ENCODE measurements around the gene GINS1.
"Not testable (repeated sequence)": the region's sequence is repeated elsewhere in the genome, so short reads cannot be mapped to it uniquely, and the experiment has no call there.

The GINS1 gene

DNA sequence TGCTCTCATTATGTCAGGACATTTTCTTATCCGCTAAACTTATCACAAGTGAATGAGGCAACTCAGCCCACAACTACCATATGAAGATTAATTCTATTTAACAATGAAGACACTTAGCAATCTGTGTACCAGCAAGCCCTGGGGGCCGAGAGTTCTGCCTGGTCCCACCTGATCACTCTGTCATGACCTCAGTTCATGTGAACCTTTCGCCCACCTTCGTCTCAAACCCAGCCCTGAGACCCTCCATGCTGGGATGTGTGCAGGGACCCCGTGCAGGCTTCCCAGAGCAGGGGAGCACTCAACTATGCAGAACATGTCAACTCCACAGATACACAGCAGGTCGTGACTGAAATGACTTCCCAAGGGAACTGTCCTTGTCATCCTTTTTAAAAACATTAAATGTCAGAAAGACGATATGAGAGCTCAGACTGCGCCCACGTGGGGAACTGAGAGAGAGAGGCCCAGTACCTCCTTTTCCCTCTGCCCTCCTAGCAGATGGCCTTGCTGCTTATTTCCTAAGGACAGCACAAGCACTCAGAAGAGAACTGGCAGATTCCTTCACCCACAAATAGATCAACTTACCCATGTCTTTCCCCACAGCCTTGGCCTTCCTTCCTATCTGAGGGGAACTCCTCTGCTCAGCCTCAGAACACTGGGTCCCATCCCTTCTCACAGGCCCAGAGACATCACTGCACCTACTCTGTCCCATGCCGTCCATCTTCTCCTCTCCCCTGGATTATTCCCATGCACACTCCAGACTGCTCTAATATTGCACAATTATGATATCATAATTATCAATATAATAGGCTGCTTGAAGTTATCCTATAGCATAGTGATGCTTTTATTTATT is 28.4 kb upstream of the GINS1 start:
- Mint-ChIP-seq H3K9me3 (no peaks in the 10 kb centered on the region), H3K27ac (peak overlapping the region; percentile 32), H3K4me3 (no peak overlapping the region), H3K36me3 (no peaks in the 10 kb centered on the region), H3K4me1 (peaks cover 55% of the 10 kb centered on the region)
- DNase-seq (ENCODE audit: low spot score in 2 of 2) (no peak), ATAC-seq (no peak)

DNA sequence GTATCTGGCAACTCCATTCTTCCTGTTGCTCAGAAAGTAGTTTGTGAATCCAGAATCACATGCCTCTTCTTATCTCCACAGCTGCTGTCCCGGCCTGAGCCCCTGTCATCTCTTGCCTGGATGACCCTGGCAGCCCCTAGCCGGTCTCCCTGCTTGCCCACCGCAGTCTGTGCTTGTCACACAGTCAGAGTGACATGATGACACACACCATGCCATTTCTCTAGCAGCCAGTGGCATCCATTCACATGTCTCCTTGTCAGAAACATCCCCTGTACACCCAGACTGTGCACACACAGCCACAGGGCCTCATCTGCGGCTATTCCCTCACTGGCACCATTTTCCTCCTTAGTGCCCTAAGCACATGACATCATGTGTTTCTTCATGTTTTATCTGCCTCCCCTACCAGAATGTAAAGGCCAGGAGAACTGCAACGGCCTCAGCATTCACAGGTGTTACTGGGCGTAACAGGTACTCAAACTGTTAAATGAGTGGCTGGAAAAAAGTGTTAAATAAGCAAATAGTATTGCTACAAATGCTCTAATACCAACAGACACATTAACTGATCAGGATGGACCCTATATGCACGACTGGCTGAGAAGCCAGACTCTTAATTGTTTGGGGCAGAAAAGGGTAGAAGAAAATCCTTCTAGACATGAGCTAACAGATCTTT is 26.4 kb upstream of the GINS1 start:
- no peak overlapping the region for H3K4me3 Mint-ChIP-seq
- peaks cover 7% of the 10 kb centered on the region for H3K36me3 Mint-ChIP-seq
- no peak for ATAC-seq
- H3K9me3 Mint-ChIP-seq = no peaks in the 10 kb centered on the region
- no peak overlapping the region for H3K27ac Mint-ChIP-seq
- H3K4me1 Mint-ChIP-seq = peaks cover 38% of the 10 kb centered on the region
- DNase-seq (ENCODE audit: low spot score in 2 of 2) = no peak

DNA sequence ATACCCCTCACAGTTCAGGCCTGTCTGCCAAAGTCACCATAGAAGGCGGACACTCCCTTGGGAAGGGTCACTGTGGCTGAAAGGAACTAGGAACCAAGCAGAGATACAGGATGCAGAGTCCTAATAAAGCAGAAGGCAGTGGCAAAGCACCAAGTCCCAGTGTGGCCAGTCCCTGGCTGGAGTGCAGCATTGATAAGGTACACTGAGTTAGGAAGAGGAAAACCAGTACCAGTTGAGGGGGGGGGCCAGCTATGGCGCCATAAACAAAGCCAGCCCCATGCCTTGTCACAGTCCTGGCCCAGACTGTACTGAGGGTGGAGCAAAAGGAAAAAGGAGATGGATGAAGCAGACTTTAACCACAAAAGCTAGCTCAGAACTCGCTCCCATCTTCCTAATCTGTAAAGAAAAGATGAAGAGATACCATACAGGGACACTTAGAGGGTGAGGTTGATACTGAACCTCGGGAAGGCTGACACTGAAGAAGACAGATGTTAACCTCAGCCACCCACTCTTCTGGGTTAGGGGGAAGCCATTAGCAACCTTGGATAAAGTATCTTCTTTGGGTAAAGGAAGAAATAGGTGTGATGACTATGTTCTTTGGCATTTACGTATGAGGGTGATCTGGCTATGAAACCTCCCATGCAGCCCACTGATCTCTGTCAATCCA is 24.6 kb upstream of the GINS1 start:
- no peak overlapping the region for H3K27ac Mint-ChIP-seq
- H3K4me3 Mint-ChIP-seq = no peak overlapping the region
- H3K9me3 Mint-ChIP-seq = no peaks in the 10 kb centered on the region
- no peak for ATAC-seq
- DNase-seq (ENCODE audit: low spot score in 2 of 2) = no peak
- H3K36me3 Mint-ChIP-seq = peaks cover 7% of the 10 kb centered on the region
- H3K4me1 Mint-ChIP-seq = peaks cover 38% of the 10 kb centered on the region

DNA sequence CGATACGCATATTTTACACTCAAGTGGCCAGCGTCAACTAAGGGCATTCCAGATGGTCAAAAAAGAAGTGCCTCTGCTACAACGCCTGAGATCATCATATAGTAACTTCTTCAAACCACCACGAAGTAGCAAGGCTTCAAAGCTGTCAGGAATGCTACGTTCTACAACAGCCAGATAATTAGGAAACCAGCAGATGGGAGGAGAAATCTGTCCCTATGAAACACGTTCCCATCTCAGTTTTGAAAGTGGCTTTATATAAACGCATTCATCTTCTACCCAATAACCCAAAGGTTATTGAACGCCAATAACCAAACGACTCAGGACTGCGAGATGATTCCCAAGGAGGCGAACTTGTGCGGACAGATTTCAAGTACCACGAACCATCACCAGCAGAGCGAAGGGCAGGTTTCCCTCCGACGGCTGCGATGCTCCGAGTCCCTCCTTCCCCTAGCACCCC is 18.0 kb upstream of the GINS1 start:
- ATAC-seq (no peak), DNase-seq (ENCODE audit: low spot score in 2 of 2) (no peak)
- H3K36me3 Mint-ChIP-seq = peaks cover 18% of the 10 kb centered on the region
- H3K9me3 Mint-ChIP-seq = no peaks in the 10 kb centered on the region
- H3K4me3 Mint-ChIP-seq = peak overlapping the region; percentile 79
- H3K27ac Mint-ChIP-seq = no peak overlapping the region
- peaks cover 13% of the 10 kb centered on the region for H3K4me1 Mint-ChIP-seq

DNA sequence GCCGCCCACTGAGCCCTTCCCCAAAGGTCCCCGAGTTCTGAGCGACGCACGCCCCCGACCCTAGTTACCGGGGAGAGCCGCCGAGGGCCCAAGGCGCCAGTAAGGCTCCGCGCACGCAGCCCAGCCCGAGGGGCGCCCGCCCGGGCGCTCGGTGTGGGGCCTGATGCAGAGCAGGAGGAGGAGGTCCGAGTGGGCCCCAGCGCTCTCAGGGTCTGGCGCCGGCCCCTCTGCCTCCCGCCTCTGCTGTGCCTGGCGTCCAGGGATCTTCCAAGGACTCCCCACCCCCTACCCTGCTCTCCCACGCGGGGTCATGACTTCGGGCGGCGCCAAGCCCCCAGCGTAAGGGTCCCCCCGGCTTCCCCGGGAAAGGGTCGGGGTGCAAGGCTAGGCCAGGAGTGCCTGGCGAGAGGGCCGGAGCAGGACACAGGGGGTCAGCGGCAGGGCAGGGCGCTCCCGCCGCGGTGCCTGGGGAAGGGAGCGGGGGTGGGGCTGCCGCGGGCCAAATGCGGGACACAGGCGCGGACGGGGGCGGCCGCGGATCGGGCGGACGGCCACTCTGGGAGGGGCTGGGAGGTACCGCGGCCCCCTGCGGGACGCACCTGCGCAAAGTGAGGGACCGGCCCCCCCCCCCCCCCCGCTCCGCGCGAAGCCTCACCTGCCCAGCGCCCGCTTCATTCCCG is 17.5 kb upstream of the GINS1 start:
- H3K4me1 Mint-ChIP-seq = peaks cover 13% of the 10 kb centered on the region
- peak overlapping the region; percentile 79 for H3K4me3 Mint-ChIP-seq
- peaks cover 16% of the 10 kb centered on the region for H3K36me3 Mint-ChIP-seq
- ATAC-seq (peak; percentile 36), DNase-seq (ENCODE audit: low spot score in 2 of 2) (peak; percentile 13 to 73)
- H3K9me3 Mint-ChIP-seq = no peaks in the 10 kb centered on the region
- no peak overlapping the region for H3K27ac Mint-ChIP-seq

DNA sequence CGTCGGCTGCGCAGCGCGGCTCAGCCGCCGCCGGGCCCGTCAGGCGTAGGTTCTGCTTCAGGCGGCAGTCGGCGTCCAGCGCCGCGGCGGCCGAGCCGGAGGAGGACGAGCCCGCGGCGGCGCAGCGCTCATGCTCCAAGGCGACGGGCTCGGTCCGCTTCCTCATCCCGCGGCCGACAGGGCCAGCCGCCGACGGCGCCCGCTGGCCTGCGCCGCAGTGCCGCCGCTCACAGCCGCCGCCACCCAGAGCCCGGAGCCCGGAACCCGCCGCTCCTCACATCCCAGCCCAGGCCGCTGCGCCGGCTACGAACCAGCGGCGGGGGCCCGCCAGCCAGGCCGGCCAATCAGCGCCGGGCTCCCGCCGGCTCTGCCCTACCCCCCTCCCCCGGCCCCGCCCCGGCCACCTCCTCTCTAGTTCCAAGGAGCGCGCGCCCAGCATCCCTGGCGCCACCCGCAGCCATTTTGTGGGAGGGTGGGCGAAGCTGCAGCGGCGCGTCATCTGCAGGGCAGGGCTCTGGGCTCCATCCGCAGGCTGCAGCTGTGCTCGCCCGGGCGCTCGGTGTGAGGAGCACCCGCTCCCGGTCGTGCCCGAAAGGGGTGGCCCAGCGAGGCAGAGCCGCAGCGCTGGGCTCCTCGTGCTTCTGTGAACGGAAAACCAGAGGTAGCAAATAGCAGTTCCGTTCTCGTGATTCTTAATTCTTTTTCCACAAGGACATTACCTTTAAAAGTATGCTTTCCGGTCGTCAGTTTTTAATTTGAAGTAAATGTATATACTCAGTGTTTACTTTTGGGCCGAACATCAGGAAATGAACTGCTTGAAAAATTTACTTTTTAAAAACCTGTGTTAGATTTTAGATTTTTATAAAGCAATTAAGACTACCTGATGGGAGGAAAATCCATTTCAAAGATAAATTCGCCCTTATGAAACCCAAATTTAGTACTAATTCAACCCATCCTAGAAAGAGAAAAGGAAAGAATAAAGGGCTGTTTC is 16.6 kb upstream of the GINS1 start, which contains the start of gene ABHD12:
TSS of gene ABHD12 (minus strand) at position 298 of the 991 bp plus-strand sequence. CDS start at position 166, 132 bp downstream.
- no peaks in the 10 kb centered on the region for H3K9me3 Mint-ChIP-seq
- H3K36me3 Mint-ChIP-seq = peaks cover 11% of the 10 kb centered on the region
- peak; percentile 97 for ATAC-seq
- H3K27ac Mint-ChIP-seq = peak within 1 kb of the TSS; percentile 85
- H3K4me1 Mint-ChIP-seq = peaks cover 13% of the 10 kb centered on the region
- peak within 1 kb of the TSS; percentile 79 for H3K4me3 Mint-ChIP-seq
- peak; percentile 83 to 95 for DNase-seq (ENCODE audit: low spot score in 2 of 2)

DNA sequence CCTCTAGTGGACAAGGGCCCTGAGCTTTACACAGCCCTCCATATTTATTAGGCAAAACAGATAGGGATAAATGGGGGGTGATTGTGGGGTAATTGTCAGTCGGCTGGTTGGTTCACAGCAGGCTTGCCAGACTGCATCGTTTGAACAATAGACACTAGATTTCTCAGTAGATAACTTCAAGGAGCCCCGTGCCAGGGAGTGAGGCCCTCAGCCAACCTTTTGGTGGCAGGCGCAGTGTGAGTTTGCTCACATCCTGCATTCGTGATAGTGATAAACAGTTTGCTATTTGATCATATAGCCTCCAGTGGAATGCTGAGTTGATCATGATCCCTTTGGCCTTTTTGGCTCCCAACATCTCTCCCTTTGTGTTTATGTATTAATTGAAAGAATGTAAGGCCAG is 13.2 kb upstream of the GINS1 start:
- Mint-ChIP-seq H3K9me3 (no peaks in the 10 kb centered on the region), H3K4me1 (peaks cover 5% of the 10 kb centered on the region), H3K27ac (no peak overlapping the region), H3K36me3 (peaks cover 2% of the 10 kb centered on the region), H3K4me3 (no peak overlapping the region)
- DNase-seq (ENCODE audit: low spot score in 2 of 2) = no peak
- ATAC-seq = no peak

DNA sequence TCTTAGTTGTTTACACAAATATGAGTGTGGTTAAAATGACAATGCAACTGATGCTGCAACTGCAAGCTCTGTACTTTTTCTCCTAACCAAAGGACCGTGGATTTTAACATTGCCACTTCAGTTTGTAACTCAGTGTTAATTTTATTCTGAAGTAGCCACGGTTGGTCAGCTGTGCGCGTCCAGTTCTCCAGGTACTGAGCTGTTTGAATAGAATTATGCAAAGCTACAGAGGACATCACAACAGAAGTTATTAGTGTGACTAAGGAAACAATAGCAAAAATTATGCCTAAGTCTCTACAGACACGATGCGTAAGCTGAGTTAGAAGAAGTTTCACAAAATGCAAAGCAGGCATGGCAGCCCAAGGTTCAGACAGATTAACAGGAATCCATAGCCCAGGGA is 12.5 kb upstream of the GINS1 start:
- DNase-seq (ENCODE audit: low spot score in 2 of 2) (no peak), ATAC-seq (no peak)
- H3K27ac Mint-ChIP-seq = no peak overlapping the region
- H3K9me3 Mint-ChIP-seq = no peaks in the 10 kb centered on the region
- H3K4me3 Mint-ChIP-seq = no peak overlapping the region
- no peaks in the 10 kb centered on the region for H3K36me3 Mint-ChIP-seq
- no peaks in the 10 kb centered on the region for H3K4me1 Mint-ChIP-seq

DNA sequence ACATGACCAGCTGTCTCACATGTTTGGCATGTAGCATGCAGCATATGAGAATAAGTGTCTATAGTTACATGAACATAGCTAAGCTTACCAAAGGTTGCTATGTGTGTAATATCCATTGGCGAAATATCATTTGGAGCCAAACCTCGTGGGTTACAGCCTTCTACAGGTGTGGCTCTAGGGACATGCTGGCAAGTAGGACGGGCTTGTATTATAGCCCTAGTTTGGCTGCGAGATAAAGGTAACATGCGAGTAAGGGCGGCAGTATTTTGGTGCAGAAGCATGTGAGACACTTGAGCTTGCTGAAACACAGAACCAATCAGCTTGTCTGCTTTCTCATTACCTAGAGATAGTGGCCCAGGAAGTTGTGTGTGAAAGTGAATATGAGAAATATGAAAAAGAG is 10.4 kb upstream of the GINS1 start:
- Mint-ChIP-seq H3K9me3 (no peaks in the 10 kb centered on the region), H3K27ac (no peak overlapping the region), H3K4me3 (no peak overlapping the region), H3K36me3 (no peaks in the 10 kb centered on the region), H3K4me1 (no peaks in the 10 kb centered on the region)
- ATAC-seq (no peak), DNase-seq (ENCODE audit: low spot score in 2 of 2) (no peak)

DNA sequence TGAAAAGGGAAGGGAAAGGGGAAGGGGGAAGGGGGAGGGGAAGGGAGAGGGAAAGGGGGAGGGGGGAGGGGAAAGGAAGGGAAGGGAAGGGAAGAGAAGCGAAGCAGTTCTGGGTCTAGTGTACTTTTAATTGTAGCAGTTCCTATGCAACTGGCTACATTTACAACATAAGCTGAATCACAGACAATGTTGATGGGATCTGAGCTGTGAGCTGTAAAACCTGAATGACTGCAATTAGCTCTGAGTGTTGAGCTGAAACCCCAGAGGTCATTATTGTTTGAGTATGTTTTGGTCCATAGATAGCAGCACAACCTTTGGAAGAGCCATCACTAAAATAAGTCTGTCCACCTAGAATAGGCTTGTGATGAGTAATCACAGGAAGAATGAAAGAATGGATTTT is 9.7 kb upstream of the GINS1 start:
- Mint-ChIP-seq H3K9me3 (peaks cover 5% of the 10 kb centered on the region), H3K4me1 (no peaks in the 10 kb centered on the region), H3K4me3 (no peak overlapping the region), H3K27ac (no peak overlapping the region), H3K36me3 (no peaks in the 10 kb centered on the region)
- ATAC-seq = no peak
- no peak for DNase-seq (ENCODE audit: low spot score in 2 of 2)

DNA sequence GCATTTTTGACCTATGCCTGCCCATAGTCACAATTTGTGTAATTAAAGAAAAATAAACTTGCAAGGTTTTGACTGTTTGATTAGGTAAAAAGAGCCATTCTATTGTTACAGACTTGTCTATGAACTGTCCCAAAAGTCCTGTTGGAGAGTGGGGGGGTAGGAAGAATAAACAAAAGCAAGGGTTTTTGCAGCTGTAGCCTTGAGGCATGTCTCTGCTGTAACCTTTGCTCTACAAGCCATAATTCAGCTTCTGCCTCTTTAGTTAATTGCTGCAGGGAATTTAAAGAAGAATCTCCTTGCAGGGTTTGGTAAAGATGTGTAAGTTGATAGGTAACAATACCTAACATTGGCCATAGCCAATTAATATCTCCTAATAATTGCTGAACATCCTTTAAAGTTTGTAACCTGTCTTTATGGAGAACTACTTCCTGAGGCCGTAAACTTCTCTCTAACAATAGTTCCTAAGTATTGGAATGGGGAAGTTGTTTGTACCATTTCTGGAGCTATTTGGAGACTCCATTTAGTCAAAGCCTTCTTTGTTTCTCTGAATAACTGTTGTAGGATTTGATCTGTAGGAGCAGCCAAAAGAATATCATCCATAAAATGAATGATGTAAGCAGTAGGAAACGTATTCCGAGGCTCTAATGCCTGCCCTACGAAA is 9.0 kb upstream of the GINS1 start:
- Mint-ChIP-seq H3K27ac (no peak overlapping the region), H3K4me3 (no peak overlapping the region), H3K4me1 (no peaks in the 10 kb centered on the region), H3K36me3 (no peaks in the 10 kb centered on the region), H3K9me3 (peaks cover 9% of the 10 kb centered on the region)
- ATAC-seq (no peak), DNase-seq (ENCODE audit: low spot score in 2 of 2) (no peak)

DNA sequence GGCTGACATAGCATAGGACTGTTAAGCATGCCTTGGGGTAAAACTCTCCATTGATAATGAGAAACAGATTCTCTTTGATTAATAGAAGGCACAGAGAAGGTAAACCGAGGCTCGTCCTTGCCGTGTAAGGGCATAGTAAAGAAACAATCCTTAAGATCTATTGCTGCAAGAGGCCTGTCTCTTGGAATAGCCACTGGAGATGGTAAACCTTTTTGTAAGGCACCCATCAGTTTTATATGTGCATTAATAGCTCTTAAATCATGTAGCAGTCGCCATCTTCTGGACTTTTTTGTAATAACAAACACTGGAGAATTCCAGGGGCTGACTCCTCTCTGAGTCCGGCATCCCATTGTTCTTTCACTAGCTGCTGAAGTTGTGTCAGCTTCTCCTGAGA is 8.4 kb upstream of the GINS1 start:
- Mint-ChIP-seq H3K4me1 (no peaks in the 10 kb centered on the region), H3K36me3 (no peaks in the 10 kb centered on the region), H3K27ac (no peak overlapping the region), H3K4me3 (no peak overlapping the region), H3K9me3 (peaks cover 10% of the 10 kb centered on the region)
- ATAC-seq = peak; percentile 58
- peak in 1 of 2 donors; percentile 14 for DNase-seq (ENCODE audit: low spot score in 2 of 2)

DNA sequence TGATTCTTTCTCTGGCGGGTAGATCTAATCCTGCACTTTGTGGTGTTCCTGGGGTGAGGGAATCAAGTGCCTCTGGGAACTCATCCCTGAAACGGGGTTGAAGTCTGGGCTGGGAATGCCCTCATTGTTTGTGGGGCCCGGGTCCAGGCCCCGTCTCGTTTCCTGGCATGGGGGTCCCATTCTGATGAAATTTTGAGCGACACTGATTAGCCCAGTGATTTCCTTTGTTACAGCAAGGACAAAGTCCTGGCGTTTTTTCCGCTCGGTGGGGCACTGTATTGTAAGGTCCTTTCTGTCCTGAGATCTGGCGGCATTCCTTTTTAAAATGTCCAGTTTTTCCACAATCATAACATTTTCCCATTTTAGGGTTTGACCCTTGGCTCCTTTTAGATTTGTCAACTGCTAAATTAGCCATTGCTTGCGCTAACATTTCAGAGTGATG is 7.2 kb upstream of the GINS1 start:
- peaks cover 10% of the 10 kb centered on the region for H3K9me3 Mint-ChIP-seq
- not testable (repeated sequence) for H3K27ac Mint-ChIP-seq; H3K4me3 Mint-ChIP-seq; ATAC-seq; DNase-seq (ENCODE audit: low spot score in 2 of 2); H3K4me1 Mint-ChIP-seq; H3K36me3 Mint-ChIP-seq

DNA sequence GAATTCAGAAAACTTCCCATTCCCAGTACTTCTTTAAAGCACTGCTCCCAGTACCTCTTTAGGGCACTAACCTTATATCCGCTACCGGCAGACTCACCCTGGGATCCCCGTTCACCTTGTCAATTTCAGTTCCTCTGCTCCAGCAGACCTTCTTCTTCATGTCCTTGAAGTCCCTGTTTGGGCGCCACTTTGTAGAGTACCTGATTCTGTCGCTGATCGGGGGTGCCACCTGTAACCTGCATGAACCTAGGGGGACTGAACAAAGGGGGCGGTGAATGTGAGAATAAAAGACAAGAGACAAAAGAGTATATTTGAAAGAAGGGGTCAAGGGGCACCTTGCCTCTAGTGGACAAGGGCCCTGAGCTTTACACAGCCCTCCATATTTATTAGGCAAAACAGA is 4.9 kb upstream of the GINS1 start:
- DNase-seq (ENCODE audit: low spot score in 2 of 2) = no peak
- Mint-ChIP-seq H3K4me3 (no peak overlapping the region), H3K4me1 (peaks cover 7% of the 10 kb centered on the region), H3K27ac (no peak overlapping the region), H3K9me3 (peaks cover 10% of the 10 kb centered on the region), H3K36me3 (no peaks in the 10 kb centered on the region)
- no peak for ATAC-seq
